Fibroblast of lung (primary cell): ENCODE results near the gene SKIC3.

Experiments used
- CTCF ChIP-seq, 2 donors: IDR thresholded peaks in 1 of 2; conservative IDR thresholded peaks in 1 of 2; 1 replicate in 1 of 2; 2 replicates in 1 of 2; pipeline ENCODE4 v1.5.1; 2011 to 2012; ENCODE audit warnings: low read length in 2 of 2, control low read depth in 1 of 2, inconsistent platforms in 1 of 2, low read depth in 1 of 2, mild to moderate bottlenecking in 1 of 2
- EZH2 ChIP-seq: IDR thresholded peaks from 2 replicates; pipeline ENCODE4 v1.5.1; 2012; ENCODE audit warnings: low read length, control low read depth, mild to moderate bottlenecking; ENCODE audit errors: missing control alignments

- TF ChIP-seq CTCF (conservative IDR thresholded peaks at IDR 0.05 in 1 of 2, IDR thresholded peaks at IDR 0.05 in 1 of 2; ENCODE audit: low read depth in 1 of 2, low read length in 2 of 2) (no peak), EZH2 (no peak)
These were observed 35.6 kb downstream of the SKIC3 start for GRCh38 chr5:95519151-95519550.
